Fibroblast of peridontal ligament (primary cell): ENCODE data around the gene SELENOO.
"Not testable (repeated sequence)": the region's sequence is repeated elsewhere in the genome, so short reads cannot be mapped to it uniquely, and the experiment has no call there.

Experiments used
- DNase-seq: peaks from one replicate; pipeline ENCODE4 v3.0.0-alpha.2; 2010; ENCODE audit errors: extremely low read depth

The SELENOO gene

DNA sequence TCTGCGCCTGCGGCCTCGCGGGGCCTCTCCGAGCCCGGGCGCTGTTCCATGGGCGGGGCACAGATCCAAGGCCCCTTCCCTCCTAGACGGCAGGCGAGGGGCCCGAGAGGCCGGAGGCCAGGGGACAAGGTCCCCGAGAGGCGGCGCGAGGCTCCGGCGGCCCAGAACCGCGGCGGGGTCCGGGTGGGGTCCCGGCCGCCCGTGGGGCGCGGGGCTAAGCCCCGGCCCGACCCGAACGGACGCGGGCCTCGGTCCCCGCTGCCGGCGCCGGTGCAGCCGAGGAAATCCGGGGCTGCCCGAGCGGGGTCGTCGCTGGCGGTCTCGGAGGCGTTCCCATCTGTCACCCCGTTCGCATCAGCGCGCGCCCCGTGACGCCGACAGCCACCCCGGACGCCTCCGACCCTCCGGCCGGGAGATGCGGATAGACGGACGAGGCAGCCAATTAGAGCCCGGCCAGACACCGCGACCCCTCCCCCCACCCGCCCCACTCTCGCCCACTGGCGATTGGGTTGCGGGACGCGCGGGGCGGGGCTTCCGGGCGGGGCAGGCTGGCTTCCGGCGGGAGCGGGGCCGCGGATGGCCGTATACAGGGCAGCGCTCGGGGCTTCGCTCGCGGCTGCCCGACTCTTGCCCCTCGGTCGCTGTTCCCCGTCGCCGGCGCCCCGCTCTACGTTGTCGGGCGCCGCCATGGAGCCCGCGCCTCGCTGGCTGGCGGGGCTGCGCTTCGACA is at the start of gene SELENOO:
Gene SELENOO (plus strand): TSS at position 551 of the 730 bp plus-strand sequence. CDS start 26 bp downstream, at position 577.
- DNase-seq, result peak; percentile 74

DNA sequence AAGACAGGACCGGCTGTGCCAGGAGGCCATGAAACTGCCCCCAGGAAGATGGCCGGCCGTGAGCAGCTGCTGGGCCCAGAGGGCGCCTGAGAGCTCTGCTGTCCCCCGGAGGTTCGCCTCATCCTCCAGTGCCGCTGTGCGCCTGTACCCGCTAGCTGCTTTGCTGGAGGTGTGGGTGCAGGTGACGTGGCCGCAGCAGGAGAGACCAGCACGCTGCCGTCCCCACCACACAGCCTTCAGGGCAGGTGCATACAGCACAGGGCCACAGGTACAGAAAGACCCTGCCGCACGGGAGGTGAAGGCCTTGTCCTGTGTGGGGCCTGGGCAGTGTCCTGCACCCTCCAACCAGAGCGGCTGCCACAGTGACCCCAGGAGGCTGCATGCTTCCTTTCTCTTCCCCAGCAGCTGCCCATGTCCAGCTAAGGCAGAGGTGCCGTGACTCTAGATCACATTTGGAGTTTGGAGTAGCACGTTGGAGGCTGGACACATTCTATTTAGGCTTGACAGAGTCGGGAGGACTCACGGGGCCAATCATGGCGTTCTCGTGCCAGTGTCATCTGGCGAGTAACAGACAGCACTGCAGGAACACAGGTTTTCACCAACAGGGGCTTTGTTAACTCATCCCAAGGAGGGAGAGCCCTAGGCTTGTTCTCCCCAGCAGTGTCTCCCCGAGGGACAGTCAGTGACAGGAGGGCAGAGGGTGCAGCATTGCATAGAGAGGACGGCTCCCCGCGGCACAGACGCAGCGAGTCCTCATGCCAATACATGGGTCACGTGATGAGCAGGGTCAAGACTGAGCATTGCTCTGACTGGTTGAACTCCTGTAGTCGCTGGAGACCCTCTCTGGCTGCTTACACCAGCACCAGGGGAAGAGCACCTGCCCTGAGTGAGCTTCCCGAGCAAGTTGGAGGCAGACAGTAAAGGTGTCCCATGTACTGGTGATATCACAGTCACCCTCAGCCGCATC is 49.0 kb upstream of the SELENOO start:
- no peak for DNase-seq

DNA sequence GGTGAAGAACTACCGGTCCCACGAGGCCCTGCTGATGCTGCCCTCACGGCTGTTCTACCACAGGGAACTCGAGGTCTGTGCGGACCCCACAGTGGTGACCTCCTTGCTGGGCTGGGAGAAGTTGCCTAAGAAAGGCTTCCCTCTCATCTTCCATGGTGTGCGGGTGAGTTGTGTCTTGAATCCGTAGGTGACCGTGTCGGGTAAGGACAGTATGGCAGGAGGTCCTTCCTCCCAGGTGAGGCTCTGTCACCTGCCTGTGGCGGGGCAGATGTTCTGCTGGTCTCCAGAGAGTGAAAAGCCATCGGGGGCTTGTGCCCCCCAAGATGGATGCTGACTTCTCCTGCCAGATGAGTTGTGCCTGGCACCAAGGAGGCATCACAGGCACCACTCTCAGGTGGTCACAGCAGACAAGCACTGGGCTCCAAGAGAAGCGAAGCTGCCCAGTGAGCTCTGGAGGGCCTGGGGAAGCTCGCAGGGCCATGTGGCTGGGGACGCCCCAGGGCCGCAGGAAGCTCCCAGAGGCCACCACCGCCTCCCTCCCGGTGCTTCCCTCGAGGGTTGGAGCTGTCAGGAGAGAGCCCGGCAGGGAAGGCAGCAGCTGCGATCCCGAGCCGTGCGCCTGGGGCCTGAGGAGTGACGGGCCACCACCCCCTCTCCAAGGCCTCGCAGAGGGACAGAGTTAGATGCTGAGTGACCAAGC is 47.6 kb upstream of the SELENOO start:
- no peak for DNase-seq

- no peak for DNase-seq
Measured at GRCh38 chr22:50153756-50154140, 47.1 kb upstream of the SELENOO start.

DNA sequence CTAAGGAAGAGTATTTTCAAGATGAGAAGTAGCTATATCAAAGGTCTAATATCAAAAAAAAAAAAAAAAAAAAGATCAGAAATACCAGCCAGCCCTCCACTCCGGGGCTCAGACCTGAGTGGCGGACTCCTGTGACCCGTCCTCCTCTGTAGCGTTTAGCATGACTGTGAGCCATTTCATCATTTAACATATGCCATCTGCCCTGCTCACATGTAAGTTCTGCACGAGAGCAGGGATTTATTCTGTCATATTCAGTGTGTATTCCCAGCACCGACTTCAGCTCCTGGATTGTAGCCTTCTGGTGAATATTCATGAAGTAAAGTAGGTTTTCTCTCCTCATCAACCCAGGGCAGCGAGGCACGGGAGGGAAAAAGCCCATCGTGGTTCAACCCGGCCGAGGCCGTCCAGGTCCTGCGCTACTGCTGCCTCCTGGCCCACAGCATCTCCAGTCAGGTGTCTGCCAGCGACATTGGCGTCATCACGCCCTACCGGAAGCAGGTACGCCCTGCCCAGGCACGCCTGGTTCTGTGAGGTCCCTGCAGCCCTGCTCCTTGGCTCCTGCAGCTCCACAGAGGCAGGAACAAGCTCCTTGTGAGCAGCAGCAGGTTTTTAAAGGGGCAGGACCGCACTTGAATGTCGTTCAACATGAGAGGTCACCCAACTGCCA is 43.0 kb upstream of the SELENOO start:
- DNase-seq, result no peak

GRCh38 chr22:50160947-50161346 is 39.9 kb upstream of the SELENOO start:
- no peak for DNase-seq

- no peak for DNase-seq
Measured at GRCh38 chr22:50161508-50162390, 39.1 kb upstream of the SELENOO start.

DNA sequence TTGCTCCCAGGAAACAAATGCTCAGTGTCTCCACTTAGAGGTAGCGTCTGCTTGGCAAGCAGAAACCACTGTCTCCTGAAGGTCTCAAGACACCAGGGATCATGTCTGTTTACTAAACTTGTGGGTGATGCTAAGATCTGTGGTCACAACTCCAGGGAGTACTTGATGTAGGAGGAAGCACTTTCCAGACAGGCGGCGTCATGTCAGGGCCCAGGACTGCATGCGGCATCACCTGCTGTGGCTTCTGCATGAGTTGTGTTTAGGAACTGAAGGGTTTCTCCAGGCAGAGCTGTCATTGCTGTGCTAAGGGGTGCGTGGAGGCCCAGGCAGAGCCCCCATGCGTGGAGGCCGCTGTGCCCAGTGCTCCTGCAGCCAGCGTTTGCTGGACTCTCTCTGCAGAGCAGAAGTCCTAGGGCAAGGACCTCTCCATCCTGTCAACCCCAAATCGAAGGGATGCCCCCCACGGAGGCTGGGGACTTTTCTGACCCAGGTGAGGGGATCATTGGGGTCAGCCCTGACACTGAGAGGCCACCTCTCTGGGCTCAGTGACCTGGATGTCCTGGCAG is 38.3 kb upstream of the SELENOO start:
- no peak for DNase-seq

GRCh38 chr22:50165436-50166123 is 35.2 kb upstream of the SELENOO start:
- no peak for DNase-seq

GRCh38 chr22:50167689-50168489 is 32.9 kb upstream of the SELENOO start:
- no peak for DNase-seq

- DNase-seq, result not testable (repeated sequence)
Measured at GRCh38 chr22:50168490-50169180, 32.2 kb upstream of the SELENOO start.

- DNase-seq, result no peak
Measured at GRCh38 chr22:50169181-50169759, 31.5 kb upstream of the SELENOO start.

GRCh38 chr22:50169774-50170341 is 31.0 kb upstream of the SELENOO start:
- DNase-seq, result no peak

- DNase-seq, result no peak
Measured at GRCh38 chr22:50170453-50171318, 30.1 kb upstream of the SELENOO start, which contains the start of gene PANX2. Gene PANX2 (plus strand): TSS chr22:50170731. CDS start chr22:50170731, 0 bp downstream.

DNA sequence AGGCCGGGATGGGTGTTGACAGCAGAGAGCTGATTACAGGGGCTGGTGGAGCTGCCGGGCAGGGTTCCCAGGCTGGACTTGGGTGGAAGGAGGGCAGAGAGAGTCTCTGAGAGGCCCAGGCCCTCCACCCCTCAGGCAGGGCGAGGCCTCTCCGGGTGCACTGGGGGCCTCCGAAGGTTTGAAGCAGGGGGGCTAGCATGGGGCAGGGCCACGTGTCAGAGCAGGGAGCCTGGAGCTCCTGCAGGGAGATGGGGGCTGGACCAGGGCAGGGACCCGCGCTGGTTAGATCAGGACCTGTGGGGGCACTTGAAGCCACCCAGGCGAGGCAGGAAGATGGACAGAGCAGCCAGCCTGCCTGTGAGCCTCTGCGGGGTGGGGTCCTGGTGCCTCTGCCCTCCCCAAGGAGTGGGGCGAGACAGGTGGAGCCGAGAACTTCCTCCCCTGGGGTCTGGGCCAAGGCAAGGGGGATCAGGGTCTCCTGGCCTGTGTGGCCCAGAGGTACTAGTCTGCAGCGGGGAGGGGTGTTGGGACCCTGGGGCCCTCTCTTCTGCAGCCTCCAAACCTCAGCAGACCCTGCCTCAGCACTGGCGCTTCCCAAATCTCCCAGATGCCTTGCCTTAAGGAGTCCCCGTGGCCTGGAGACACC is 29.4 kb upstream of the SELENOO start:
- no peak for DNase-seq

- no peak for DNase-seq
Measured at GRCh38 chr22:50171965-50172421, 28.8 kb upstream of the SELENOO start.
